Endothelial cell of hepatic sinusoid (primary cell): ENCODE results near the gene RTL5.

ENCODE experiments used
- in situ Hi-C: cut with HindIII; loops from 2 replicates; pipeline ENCODE4 v1.10.0; 2017; ENCODE audit warnings: low sequenced_read_pairs

RTL5 gene

GRCh38 chrX:72080800-72081199 lies 50.9 kb downstream of the RTL5 start:
- in situ Hi-C loops, result no loop called here

GRCh38 chrX:72080150-72080549 lies 51.6 kb downstream of the RTL5 start:
- in situ Hi-C loops, result no loop called here

- in situ Hi-C loops, result no loop called here
Observed at GRCh38 chrX:72079607-72080006, 52.1 kb downstream of the RTL5 start.

GRCh38 chrX:72078411-72078810 lies 53.3 kb downstream of the RTL5 start:
- in situ Hi-C loops, result no loop called here
